Activated CD4-positive, alpha-beta T cell treated with anti-CD3 and anti-CD28 coated beads, Interleukin-2, amount 50 U/mL, for 48 hours (primary cell): Measurements from ENCODE around the gene CDK19.

ENCODE experiments used
- DNase-seq, 2 experiments: peaks; one replicate each; pipeline ENCODE4 v3.0.0-alpha.2; 2020

CDK19 gene

GRCh38 chr6:110567957-110568696, 247.1 kb downstream of the CDK19 start:
- DNase-seq = no peak

GRCh38 chr6:110566346-110567125, 248.7 kb downstream of the CDK19 start:
- no peak for DNase-seq

GRCh38 chr6:110564703-110565421, 250.4 kb downstream of the CDK19 start:
- no peak for DNase-seq

GRCh38 chr6:110563711-110564110, 251.6 kb downstream of the CDK19 start:
- no peak for DNase-seq

- no peak for DNase-seq
Observed at GRCh38 chr6:110562316-110562915, 252.9 kb downstream of the CDK19 start.

- DNase-seq = no peak
Observed at GRCh38 chr6:110561696-110562095, 253.6 kb downstream of the CDK19 start.

GRCh38 chr6:110561008-110561396, 254.3 kb downstream of the CDK19 start:
- no peak for DNase-seq

GRCh38 chr6:110560239-110561007, 254.8 kb downstream of the CDK19 start:
- DNase-seq = no peak
